Testis (tissue), 2 donors: ENCODE data around the gene ENTPD6.

Experiments used
- CTCF ChIP-seq, 3 experiments: fragments of 450-650 bp in 2 of 3; fragments of 200-600 bp in 1 of 3; sonication (generic) in 1 of 3; IDR thresholded peaks; one replicate each; pipeline ENCODE4 v1.5.1; 2016 to 2019; ENCODE audit warnings: antibody characterized with exemption in 3 of 3, mild to moderate bottlenecking in 2 of 3, moderate library complexity in 1 of 3
- POLR2A ChIP-seq: fragments of 450-650 bp; IDR thresholded peaks from one replicate; pipeline ENCODE4 v1.6.1; 2017; ENCODE audit warnings: antibody characterized with exemption, mild to moderate bottlenecking, moderate library complexity

DNA sequence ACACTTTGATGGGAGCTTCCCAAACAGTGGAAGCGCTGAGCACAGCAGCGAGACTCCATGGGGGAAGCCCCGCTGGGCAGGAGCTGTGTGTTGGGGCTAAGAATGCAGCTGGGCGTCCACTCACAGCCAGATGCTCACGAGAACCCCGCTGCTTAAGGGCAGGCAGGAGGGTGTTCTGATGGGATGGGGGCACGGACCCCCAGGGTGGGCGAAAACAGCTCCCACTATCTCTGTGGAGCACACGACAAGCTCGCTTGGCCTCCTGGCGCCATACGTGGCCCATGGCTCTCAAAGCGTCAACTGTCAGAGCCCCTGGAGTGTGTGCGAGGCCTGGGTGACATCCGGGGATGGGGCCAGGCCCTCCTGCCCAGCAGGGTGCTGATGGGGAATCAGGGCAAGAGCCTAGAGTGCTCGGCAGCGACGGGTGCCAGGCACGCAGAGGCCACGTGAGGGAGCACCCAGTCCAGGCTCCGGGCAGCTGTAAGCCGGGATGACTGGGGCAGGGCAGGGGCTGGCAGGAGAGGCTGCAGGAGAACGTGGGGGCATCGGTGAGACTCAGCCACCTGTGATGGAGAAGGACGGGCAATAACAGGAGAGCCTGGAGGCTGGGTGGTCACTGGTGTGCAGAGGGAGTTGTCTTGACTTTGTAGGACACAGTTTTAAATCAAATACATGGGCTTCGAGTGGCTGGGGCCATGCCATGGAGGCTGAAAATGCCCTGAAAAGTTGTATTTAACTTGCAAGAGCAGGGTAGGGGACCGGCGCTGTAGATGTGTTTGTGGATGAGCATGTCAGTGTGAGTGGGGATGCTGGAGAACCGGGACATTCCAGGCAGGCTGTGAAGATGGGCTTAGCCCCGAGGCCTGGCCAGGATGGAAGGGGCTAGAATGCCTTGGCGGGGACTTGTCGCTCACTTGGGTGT lies 79.6 kb downstream of the ENTPD6 start:
- TF ChIP-seq CTCF (IDR thresholded peaks at IDR 0.05), result no peak
- TF ChIP-seq POLR2A, result no peak
